ENCODE measurements around the gene LAMC2. TPM values are rescaled to one million over a fixed set of nuclear protein-coding genes. Genes with fewer than 3 reads are reported as not detected.

Gene LAMC2
- total RNA-seq: 10 to 100 TPM in 3 of 4 donors, 1 to 10 TPM in 1; 9.4 to 17.4 (median 15.9) TPM

DNA sequence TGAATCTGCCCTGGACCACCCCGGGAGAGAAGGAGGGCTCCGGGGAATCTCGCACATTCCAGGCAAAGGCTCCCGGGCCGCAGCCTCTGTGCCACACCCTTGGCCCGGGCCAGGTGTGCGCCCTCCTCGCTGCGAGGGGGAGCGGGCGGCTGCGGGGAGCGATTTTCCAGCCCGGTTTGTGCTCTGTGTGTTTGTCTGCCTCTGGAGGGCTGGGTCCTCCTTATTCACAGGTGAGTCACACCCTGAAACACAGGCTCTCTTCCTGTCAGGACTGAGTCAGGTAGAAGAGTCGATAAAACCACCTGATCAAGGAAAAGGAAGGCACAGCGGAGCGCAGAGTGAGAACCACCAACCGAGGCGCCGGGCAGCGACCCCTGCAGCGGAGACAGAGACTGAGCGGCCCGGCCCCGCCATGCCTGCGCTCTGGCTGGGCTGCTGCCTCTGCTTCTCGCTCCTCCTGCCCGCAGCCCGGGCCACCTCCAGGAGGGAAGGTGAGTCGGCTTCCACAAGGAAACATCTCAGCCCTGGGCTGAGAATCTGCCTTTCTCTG lies at the start of gene LAMC2:
Gene LAMC2, plus strand, starts transcription at position 324 of the 550 bp plus-strand sequence. Its CDS starts 89 bp downstream, at position 413.
- Histone ChIP-seq H3K4me1 (peaks cover 0 to 39% (median 0%) of the 10 kb centered on the region in 3 donors), H3K27me3 (no peaks in the 10 kb centered on the region), H3K4me3 (peak within 1 kb of the TSS; percentile 47 to 67 (median 54)), H3K9me3 (no peaks in the 10 kb centered on the region), H3K27ac (peak within 1 kb of the TSS; percentile 82 to 87 (median 86)), H3K36me3 (no peaks in the 10 kb centered on the region)
- TF ChIP-seq, protein P1, sequence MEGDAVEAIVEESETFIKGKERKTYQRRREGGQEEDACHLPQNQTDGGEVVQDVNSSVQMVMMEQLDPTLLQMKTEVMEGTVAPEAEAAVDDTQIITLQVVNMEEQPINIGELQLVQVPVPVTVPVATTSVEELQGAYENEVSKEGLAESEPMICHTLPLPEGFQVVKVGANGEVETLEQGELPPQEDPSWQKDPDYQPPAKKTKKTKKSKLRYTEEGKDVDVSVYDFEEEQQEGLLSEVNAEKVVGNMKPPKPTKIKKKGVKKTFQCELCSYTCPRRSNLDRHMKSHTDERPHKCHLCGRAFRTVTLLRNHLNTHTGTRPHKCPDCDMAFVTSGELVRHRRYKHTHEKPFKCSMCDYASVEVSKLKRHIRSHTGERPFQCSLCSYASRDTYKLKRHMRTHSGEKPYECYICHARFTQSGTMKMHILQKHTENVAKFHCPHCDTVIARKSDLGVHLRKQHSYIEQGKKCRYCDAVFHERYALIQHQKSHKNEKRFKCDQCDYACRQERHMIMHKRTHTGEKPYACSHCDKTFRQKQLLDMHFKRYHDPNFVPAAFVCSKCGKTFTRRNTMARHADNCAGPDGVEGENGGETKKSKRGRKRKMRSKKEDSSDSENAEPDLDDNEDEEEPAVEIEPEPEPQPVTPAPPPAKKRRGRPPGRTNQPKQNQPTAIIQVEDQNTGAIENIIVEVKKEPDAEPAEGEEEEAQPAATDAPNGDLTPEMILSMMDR (IDR thresholded peaks at IDR 0.05): peak in 5 of 6 experiments; percentile 25 to 62 (median 43)
- TF ChIP-seq POLR2A (IDR thresholded peaks at IDR 0.05): peak in 3 of 4 donors; percentile 37 to 56 (median 45)
- no peak for DNase-seq
- intact Hi-C loops (cut with DNase I): no loop called here
- 6 to 38% methylated on average over 15 to 21 of the region's 30 CpGs for WGBS, 2 donors

DNA sequence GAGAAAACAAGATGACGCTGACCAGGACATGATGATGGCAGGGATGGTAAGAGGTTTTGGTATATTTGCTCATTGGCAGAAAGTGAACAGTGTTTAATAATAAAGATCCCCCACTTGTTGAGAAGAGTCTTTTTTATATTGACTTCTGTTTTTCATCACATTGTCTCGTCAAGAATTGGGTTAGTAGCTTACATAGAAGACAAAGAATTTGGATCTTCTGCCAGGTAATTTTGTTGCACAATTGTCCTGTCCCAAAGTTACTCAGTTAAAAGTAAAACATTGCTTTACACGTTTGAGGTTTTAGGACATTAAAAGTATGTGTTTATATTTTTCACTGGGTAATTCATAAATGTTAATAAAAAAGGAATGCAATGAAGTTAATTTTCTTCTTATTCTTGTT lies 48.3 kb upstream of the LAMC2 start:
- no peaks in the 10 kb centered on the region for H3K9me3 ChIP-seq
- peaks cover 0 to 85% (median 24%) of the 10 kb centered on the region in 3 donors for H3K36me3 ChIP-seq
- H3K27me3 ChIP-seq: no peaks in the 10 kb centered on the region
- intact Hi-C loops (cut with DNase I): no loop called here
- no peak for DNase-seq
- H3K4me1 ChIP-seq: peaks cover 0 to 28% (median 12%) of the 10 kb centered on the region in 3 donors
- 46 to 47% methylated on average over 3 of the region's 3 CpGs for WGBS, 2 donors
- H3K4me3 ChIP-seq: no peak overlapping the region
- peak overlapping the region in 3 of 4 donors; percentile 59 to 81 (median 79) for H3K27ac ChIP-seq
- TF ChIP-seq, protein P1 (IDR thresholded peaks at IDR 0.05): no peak
- no peak for TF ChIP-seq POLR2A (IDR thresholded peaks at IDR 0.05)

DNA sequence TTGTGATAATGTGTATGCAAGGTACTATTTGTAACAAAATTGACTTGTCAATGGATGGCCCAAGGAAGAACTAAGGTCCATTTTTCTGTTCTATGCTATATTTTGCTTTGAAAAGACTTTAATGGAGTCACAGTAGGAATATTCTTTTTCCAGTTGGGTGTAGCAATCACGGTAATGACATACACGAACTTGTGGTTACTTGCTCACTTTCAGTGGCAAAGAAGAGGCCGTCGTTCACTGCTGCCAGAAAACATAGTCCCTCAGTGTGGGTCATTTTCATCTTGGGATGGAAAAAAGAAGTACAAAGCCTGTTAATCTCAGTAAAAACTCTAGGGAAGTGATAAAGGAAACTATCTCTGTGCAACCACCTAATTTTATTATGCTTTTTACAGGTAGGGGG lies 47.8 kb upstream of the LAMC2 start:
- intact Hi-C loops (cut with DNase I): no loop called here
- Histone ChIP-seq H3K36me3 (peaks cover 0 to 85% (median 18%) of the 10 kb centered on the region in 3 donors), H3K27me3 (no peaks in the 10 kb centered on the region), H3K4me3 (no peak overlapping the region), H3K4me1 (peaks cover 0 to 34% (median 12%) of the 10 kb centered on the region in 3 donors), H3K27ac (peak overlapping the region; percentile 6 to 81 (median 69)), H3K9me3 (no peaks in the 10 kb centered on the region)
- no peak for DNase-seq
- no peak for TF ChIP-seq POLR2A (IDR thresholded peaks at IDR 0.05)
- TF ChIP-seq, protein P1 (IDR thresholded peaks at IDR 0.05): no peak
- WGBS, 2 donors: 24 to 72% methylated on average over 4 of the region's 4 CpGs

DNA sequence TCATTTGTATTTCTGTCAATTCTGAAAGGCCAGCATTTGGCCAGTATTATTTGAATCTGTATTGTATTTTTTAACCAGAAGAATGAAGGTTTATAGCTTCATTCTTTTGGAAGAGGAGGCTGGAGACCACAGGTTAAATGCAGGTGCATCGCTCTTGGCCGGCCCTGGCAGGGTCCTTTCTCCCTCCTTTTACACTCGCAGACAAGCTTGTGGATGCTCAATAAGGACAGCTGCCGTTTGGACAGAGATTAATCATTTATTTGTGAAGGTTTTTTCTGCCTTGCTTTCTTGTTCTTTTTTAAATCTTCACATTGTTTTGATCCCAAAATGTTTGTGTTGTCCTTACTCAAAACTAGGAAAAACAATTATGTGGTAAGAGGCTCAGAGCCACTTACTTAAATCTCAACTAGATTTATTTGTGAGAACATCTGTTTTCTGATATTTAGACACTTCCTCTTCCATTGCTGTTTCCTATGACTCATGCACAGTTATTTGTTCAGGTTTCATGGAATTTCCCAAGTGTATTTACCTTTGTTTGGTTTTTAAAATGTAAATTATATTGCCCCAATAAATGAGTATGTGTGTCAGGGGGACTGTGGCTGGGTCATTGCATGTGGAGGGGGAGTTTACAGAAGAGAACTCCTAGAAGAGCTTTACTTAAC lies 46.7 kb upstream of the LAMC2 start:
- Histone ChIP-seq H3K36me3 (peaks cover 0 to 76% (median 10%) of the 10 kb centered on the region in 3 donors), H3K4me3 (no peak overlapping the region), H3K27me3 (no peaks in the 10 kb centered on the region), H3K27ac (peak overlapping the region; percentile 6 to 82 (median 80)), H3K4me1 (peaks cover 0 to 42% (median 12%) of the 10 kb centered on the region in 3 donors), H3K9me3 (no peaks in the 10 kb centered on the region)
- intact Hi-C loops (cut with DNase I): no loop called here
- WGBS, 2 donors: 34 to 56% methylated on average over 4 of the region's 4 CpGs
- TF ChIP-seq, protein P1 (IDR thresholded peaks at IDR 0.05): no peak
- no peak for DNase-seq

DNA sequence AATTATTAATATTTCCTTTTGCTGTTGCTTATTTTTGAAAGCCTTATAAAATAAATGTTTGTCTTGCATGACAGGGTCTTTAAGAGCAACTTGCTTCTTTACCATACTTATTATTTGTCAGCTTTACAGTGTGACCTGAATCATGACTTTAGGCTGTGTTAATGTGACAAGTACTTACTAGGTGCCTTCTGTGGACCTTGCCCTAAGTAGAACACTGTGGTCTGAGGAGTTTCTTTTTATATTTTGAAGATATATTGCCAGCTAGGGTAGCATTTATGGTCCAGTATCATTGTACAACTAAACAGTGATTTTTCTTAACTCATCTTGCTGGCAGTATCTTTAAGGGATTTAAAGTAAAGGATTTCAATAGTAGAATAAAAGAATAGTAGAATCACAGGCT lies 45.4 kb upstream of the LAMC2 start:
- Histone ChIP-seq H3K36me3 (peaks cover 0 to 65% (median 0%) of the 10 kb centered on the region in 3 donors), H3K27me3 (no peaks in the 10 kb centered on the region), H3K9me3 (no peaks in the 10 kb centered on the region), H3K4me1 (peaks cover 0 to 42% (median 12%) of the 10 kb centered on the region in 3 donors), H3K27ac (peak overlapping the region; percentile 15 to 81 (median 54)), H3K4me3 (no peak overlapping the region)
- intact Hi-C loops (cut with DNase I): no loop called here
- DNase-seq: no peak
- TF ChIP-seq, protein P1 (IDR thresholded peaks at IDR 0.05): no peak
- TF ChIP-seq POLR2A (IDR thresholded peaks at IDR 0.05): no peak

Data from esophagus squamous epithelium (tissue), 5 donors.